Pancreas (tissue), 10 donors: Measurements from ENCODE around the gene CALD1. TPM values are rescaled to one million over a fixed set of nuclear protein-coding genes. Genes with fewer than 3 reads are reported as not detected.

Experiments
- ATAC-seq, 4 donors: fragments of 200-7000 bp; cut with Tn5 transposase; one replicate each; pipeline versions ENCODE4 v1.8.0 to v1.9.1; 2020; ENCODE audit warnings: mild to moderate bottlenecking in 4 of 4, moderate library complexity in 4 of 4
- DNase-seq, 6 donors: peaks; one replicate each; pipeline ENCODE4 v3.0.0-alpha.2; 2020
- FAIRE-seq: peaks from 2 replicates; lab custom pipeline; 2012; peaks lifted over from hg19 to GRCh38; lab: Jason Lieb, UNC
- H3K27ac ChIP-seq, 4 donors: fragments of 200-600 bp; sonication (generic); 1 replicate in 3 of 4; 2 replicates in 1 of 4; pipeline versions ENCODE4 v1.5.0 to v1.8.0; 2020
- H3K27me3 ChIP-seq, 4 donors: fragments of 200-600 bp; one replicate each; pipeline ENCODE4 v1.8.0; 2021
- H3K36me3 ChIP-seq, 3 donors: fragments of 200-600 bp; sonication (generic) in 1 of 3; one replicate each; pipeline versions ENCODE4 v1.5.0 to v1.8.0; 2020 to 2021
- H3K4me1 ChIP-seq, 3 donors: fragments of 200-600 bp; one replicate each; pipeline ENCODE4 v1.8.0; 2021
- H3K4me3 ChIP-seq, 4 donors: fragments of 200-600 bp; sonication (generic) in 2 of 4; one replicate each; pipeline versions ENCODE4 v1.5.0 to v1.8.0; 2020 to 2021
- H3K9me3 ChIP-seq, 4 donors: fragments of 200-600 bp; one replicate each; pipeline ENCODE4 v1.8.0; 2021
- CTCF ChIP-seq, 4 donors: fragments of 200-600 bp; sonication (generic) in 3 of 4; IDR thresholded peaks; one replicate each; pipeline versions ENCODE4 v1.5.0 to v1.8.0; 2021; ENCODE audit warnings: antibody characterized with exemption in 4 of 4
- WGBS, 2 donors: extraction: QIAGEN DNeasy Blood & Tissue Kit; methylation state at CpG; one replicate each; pipeline ENCODE4 v1.1.7; 2013; 5-methylcytosine and 5-hydroxymethylcytosine counted together
- intact Hi-C, 3 donors: fragments of 100-400 bp; cut with DNase I; formaldehyde crosslinking; loops; one replicate each; pipeline versions ENCODE4 v1.11.1 to v1.14.2; 2022
- polyA plus RNA-seq, 2 donors: library from polyadenylated mRNA; stranded (reverse); fragments of 200-250 nt; gene quantifications; one replicate each; pipeline ENCODE4 v1.2.3, GENCODE V29; 2013
- total RNA-seq, 6 donors: library from RNA; stranded (reverse); fragmentation: NEBNext Ultra II Directional in 4 of 6; extraction: Animal tissue kit (Norgen Biotek cat#: 25700) in 4 of 6; gene quantifications; one replicate each; pipeline versions ENCODE4 v1.2.1 to v1.2.4, GENCODE V29; 2021 to 2023
- donor health status: healthy with polysubstance abuse.
- donor health status: DM: no; HTN: no; CAD: no; lungs with moderate emphysema.
- donor health status: DM: no; HTN: no; CAD: no.
- donor health status: control.
- donor health status: control.
- donor health status: Bipolar disorder and iron deficiency.
- donor health status: DM: yes; HTN: yes; CAD: no.
- donor health status: DM: no; HTN: no; CAD: no.
- donor health status: DM: no; HTN: no; CAD: no.
- donor health status: DM: yes; HTN: yes; CAD: no.

CALD1 gene
- total RNA-seq (10 to 100 TPM; 17.0 to 85.8 (median 27.3) TPM), polyA plus RNA-seq (10 to 100 TPM; 35.1 to 35.3 TPM)

- WGBS, 2 donors: 21 to 26% methylated on average over 15 of the region's 15 CpGs
- H3K9me3 ChIP-seq: no peaks in the 10 kb centered on the region
- peak; percentile 60 to 91 (median 86) for ATAC-seq
- DNase-seq: peak in 4 of 6 donors; percentile 22 to 52 (median 28)
- TF ChIP-seq CTCF (IDR thresholded peaks at IDR 0.05): no peak
- no peaks in the 10 kb centered on the region for H3K4me1 ChIP-seq
- H3K27me3 ChIP-seq: no peaks in the 10 kb centered on the region
- H3K36me3 ChIP-seq: no peaks in the 10 kb centered on the region
- peak within 1 kb of the TSS in 2 of 4 donors; percentile 20 to 22 for H3K4me3 ChIP-seq
- H3K27ac ChIP-seq: peak within 1 kb of the TSS in 2 of 4 donors; percentile 19 to 49
- intact Hi-C loops: no loop called here
- FAIRE-seq: peak; percentile 87
Measured at GRCh38 chr7:134778941-134779740, at the start of gene CALD1. Gene CALD1, plus strand, starts transcription at chr7:134779634. Its CDS starts 88,100 bp downstream, at chr7:134867734.

GRCh38 chr7:134729895-134730294 is 49.5 kb upstream of the CALD1 start:
- FAIRE-seq (no peak), ATAC-seq (peak in 1 of 4 donors; percentile 15), DNase-seq (no peak)
- Histone ChIP-seq H3K27ac (no peak overlapping the region), H3K36me3 (no peaks in the 10 kb centered on the region), H3K27me3 (no peaks in the 10 kb centered on the region), H3K4me1 (no peaks in the 10 kb centered on the region), H3K4me3 (no peak overlapping the region), H3K9me3 (no peaks in the 10 kb centered on the region)
- WGBS, 2 donors: 69 to 72% methylated on average over 4 of the region's 4 CpGs
- intact Hi-C loops: no loop called here
- no peak for TF ChIP-seq CTCF (IDR thresholded peaks at IDR 0.05)

GRCh38 chr7:134730411-134730829 is 49.0 kb upstream of the CALD1 start:
- Histone ChIP-seq H3K9me3 (no peaks in the 10 kb centered on the region), H3K4me1 (no peaks in the 10 kb centered on the region), H3K4me3 (no peak overlapping the region), H3K27me3 (no peaks in the 10 kb centered on the region), H3K27ac (no peak overlapping the region), H3K36me3 (no peaks in the 10 kb centered on the region)
- peak; percentile 86 for FAIRE-seq
- no peak for TF ChIP-seq CTCF (IDR thresholded peaks at IDR 0.05)
- 6 to 16% methylated on average over 1 of the region's 1 CpG for WGBS, 2 donors
- DNase-seq: no peak
- no peak for ATAC-seq
- intact Hi-C loops: no loop called here

GRCh38 chr7:134731616-134732015 is 47.8 kb upstream of the CALD1 start:
- intact Hi-C loops: no loop called here
- H3K27ac ChIP-seq: no peak overlapping the region
- 71 to 81% methylated on average over 1 of the region's 1 CpG for WGBS, 2 donors

More at GRCh38 chr7:134731616-134732015, 47.8 kb upstream of the CALD1 start:
- Histone ChIP-seq H3K4me1 (no peaks in the 10 kb centered on the region), H3K4me3 (no peak overlapping the region), H3K36me3 (no peaks in the 10 kb centered on the region), H3K27me3 (no peaks in the 10 kb centered on the region), H3K9me3 (no peaks in the 10 kb centered on the region)
- ATAC-seq: no peak
- no peak for FAIRE-seq
- no peak for DNase-seq
- TF ChIP-seq CTCF (IDR thresholded peaks at IDR 0.05): no peak
